ENCODE measurements around the gene INTS11. TPM values are rescaled to one million over a fixed set of nuclear protein-coding genes. Genes with fewer than 3 reads are reported as not detected.

The INTS11 gene
- total RNA-seq, 1 experiment from 2014 or later, result 85.4 TPM

DNA sequence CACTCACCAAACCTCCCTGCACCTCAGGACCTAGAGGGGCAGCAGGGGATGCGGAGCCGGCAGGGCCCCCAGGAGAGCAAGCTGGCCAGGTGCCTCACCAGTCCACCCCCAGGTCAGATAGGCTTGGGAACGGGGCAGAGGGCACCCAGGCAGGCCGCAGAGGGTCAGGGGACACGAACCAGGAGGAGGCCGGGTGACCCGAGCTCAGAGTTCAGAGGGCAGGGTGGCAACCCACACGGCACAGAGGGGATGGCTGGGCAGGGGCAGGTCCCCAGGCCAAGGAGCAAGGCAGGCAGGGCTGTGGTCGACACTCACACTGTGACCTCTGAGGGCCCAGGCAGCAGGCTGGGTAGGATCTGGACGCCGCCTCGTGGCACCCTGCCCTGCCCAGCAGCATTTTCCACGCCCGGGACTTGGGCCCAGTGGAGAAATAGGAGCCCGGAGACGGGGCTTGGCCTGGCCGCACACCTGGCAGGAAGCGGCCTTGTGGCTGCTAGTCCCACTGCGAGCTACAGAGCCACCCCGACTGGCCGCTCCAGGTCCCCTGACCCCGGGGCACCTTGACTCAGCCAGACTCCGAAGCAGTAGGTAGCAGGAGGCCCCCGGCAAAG, 19.5 kb upstream of the INTS11 start:
- DNase-seq (ENCODE audit: low read depth), result no peak

DNA sequence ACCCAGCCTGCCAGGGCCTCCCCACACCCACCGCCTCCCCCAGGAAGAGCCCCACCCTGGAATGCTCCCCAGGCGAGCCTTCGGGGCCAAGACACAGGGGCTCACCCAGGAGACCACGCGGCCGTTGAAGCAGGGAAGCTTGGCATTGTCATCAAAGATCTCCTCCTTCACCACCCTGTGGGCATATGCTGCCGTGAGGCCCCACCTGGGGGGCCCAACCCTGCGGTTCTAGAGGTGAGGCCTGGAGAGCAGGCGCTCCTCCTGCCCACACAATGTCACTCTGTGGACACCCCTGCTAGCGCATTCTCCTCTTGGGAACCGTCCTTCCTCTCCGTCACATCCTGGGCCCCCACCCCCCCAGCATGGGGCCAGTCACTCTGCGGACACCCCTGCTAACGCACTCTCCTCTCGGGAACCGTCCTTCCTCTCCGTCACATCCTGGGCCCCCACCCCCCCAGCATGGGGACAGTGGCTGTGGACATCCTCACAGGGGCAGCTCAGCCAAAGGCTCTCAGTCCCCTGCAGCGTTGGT, 18.2 kb upstream of the INTS11 start:
- DNase-seq (ENCODE audit: low read depth), result no peak

DNA sequence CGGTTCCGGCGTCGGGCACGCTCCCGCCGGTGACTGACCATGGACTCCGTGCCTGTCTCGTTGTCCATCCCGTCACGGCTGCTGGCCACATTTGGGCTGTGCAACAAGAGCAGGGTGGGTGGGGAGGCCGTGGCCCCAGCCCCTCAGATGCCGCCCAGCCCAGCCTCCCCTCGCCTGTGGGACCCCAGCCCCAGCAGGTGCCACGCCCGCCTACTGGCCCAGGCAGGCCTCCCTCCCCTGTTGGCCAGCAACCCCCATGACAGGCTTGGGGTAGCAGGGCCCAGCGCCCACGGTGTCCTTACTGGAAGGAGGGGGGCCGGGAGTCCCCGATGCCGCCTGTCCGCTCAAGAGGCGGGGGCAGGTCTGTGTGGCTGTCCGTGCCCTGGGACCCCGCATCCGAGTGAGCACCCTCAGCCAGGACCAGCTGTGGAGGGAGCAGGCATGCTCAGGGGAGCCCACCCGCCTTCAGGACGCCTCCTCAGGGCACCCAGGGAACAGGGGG, 17.7 kb upstream of the INTS11 start:
- no peak for DNase-seq (ENCODE audit: low read depth)

DNA sequence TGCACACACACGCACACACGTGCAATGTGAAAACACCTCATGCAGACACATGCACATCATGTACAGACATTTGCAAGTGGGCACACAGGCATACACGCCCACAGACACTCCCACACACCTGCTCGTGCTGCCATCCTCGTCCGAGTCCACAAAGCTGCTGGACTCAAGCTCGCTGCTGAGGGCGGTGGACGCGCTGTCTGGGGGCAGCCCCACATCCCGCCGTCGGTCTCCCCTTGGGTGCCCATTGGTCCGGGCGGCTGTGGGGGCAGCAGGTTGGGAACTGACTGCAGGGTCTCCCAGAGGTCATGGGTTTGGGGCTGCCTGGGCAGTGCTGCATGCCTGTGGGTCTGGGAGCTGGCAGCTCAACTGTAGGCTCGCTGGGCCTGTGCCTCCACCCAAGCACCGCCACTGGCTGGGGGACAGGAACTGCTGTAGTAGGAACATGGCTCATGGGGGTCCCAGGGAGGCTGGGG, 17.1 kb upstream of the INTS11 start:
- no peak for DNase-seq (ENCODE audit: low read depth)

DNA sequence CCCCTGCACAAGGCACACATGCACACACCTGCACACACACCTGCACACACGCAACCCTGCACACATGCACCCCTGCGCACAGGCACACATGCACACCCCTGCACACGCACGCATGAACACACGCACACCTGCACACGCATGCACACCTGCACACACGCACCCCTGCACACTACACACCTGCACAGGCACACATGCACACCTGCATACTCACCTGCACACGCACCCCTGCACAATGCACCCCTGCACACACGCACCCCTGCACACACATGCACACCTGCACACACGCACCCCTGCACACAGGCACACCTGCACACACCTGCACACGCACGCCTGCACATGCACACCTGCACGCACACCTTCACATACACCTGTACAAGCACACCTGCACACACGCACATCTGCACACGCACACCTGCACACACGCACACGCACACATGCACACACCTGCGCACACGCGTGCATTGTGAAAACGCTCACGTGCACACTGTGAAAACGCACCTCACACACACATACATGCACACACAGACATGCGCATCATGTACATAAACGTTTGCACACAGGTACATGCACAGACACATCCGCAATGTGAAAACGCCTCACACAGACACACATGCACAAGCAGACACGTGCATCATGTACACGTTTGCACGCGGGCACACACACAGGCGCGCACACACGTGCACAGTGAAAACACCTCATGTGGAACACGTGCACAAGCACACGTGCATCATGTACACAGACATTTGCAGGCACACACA, 16.5 kb upstream of the INTS11 start:
- DNase-seq (ENCODE audit: low read depth), result no peak

DNA sequence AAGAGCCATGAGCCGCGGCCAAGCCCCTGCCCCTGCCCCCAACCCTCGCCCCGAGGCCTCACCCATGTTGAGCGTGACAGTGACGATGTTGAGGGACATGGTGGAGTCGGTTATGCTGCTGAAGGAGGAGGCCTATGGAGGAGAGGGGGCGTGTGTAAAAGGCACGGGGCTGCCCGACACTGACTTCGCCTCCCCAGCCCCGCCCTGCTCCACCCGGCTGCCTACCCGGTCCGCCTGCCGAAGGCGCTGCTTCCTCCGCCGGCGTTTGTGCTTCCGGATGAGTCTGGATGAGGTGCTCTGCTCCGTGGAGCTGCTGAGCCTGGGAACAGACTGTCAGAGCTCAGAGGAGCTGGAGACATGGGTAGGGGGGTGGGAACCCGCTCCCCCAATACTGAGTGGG, 15.7 kb upstream of the INTS11 start:
- no peak for DNase-seq (ENCODE audit: low read depth)

DNA sequence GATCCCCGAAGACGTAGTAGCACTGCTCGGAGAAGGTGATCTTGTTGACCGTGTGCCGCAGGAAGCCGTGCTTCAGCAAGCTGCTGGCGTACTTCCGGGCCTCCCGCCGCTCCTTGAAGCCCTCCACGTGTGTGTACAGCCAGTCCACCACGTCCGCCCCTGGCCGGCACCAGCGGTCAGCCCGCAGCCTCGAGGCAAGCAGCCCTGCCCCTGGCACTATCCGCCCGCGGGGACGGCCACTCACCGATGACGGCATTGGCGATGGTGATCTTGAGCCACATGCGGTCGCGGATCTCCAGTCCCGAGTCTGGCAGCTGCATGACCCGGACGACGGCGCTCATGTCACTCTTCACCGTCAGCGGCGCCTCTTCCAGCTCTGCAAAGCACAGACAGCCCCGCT, 13.8 kb upstream of the INTS11 start:
- DNase-seq (ENCODE audit: low read depth), result no peak

DNA sequence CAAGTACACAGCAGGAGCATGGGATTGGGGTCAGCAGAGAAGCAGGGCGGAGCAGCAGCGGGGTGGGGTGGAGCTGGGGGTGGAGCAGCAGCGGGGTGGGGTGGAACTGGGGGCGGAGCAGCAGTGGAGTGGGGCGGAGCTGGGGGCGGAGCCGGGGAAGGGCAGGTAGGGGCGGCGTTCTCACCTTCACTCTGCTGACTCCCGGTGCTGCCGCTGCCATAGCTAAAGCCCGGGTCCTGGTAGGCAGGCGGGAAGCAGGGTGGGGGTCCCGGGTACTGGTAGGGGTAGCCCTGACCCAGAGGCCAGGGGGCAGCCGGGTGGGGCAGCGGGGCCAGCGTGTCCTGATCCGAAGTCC, 13.3 kb upstream of the INTS11 start:
- DNase-seq (ENCODE audit: low read depth), result no peak

DNA sequence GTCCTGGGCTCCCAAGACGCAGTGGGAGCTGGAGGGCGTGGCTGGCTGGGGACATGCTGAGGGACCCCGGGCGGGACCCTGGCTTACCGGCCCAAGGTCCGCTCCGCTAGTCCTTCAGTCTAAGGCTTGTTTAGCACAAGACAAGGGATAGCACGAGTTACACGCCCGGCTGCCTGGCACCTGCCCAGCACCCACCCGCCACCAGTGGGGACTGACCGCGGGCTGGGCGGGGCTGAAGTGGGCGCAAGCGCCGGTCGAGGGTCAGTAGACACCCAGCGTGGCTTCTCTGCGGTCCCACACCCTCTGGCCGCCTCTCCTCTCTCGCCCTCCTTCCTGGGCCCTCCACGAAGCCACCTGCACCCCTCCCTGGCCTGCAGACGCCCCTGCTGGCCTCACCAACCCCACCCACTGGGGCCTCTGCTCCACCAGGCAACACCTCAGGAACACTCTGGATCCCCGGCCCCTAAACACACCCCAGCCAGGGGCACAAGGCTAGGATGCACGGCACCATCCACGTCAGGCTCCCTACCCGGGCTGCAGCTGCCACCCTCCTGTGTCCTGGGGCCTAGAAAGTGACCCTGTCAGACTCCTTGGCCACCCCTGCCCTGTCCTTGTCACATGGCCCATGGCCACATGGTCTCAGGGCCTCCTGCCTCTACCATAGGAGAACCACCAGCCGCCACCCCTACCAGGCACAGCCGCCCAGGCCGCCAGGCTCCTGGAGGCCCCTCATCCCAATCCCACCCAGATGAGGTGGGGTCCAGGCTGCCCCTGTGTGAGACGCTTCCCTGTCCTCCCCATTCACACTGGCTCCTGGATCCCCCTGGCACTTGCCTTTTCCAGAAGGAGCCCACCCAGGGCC, 12.7 kb upstream of the INTS11 start:
- no peak for DNase-seq (ENCODE audit: low read depth)

DNA sequence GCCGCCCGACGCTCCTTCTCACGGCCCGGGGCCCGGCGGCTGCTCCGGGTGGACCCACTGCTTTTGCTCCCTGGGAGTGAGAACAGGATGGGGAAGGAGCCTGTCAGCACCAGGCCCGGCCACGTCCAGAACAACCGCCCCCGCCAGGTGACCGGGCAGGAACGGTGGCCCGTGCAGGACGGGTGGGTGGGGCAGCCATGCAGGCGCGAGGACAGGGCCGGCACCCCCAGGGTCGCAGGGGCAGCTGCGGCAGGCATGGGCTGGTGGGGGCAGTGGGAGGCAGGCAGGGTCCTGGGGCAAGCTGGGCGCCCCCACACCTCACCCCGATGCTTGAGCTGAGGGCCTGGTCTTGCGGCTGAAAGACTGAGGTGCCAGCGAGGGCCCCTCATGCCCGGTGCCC, 12.0 kb upstream of the INTS11 start:
- no peak for DNase-seq (ENCODE audit: low read depth)

DNA sequence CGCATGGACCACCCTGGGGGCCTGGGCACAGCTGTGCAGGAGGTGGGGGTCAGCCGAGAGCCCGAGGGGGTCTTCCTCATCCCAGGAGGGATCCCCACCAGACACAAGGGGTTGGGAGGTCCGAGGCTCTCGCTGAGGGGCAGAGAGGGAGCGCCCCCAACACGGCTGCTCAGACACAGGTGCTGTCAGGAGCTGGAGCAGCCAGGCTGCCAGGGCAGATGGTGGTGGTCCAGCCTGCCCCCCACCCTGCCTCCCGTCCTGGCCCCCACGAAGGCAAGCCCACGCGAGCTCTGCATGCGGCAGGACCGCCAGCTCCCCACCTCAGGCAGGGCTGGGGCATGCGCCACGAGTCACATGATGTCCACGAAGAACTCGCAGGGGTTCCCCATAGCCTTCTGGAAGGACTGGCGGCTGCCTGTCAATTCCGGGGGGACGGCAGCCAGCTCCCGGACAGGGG, 11.4 kb upstream of the INTS11 start:
- DNase-seq (ENCODE audit: low read depth), result no peak

DNA sequence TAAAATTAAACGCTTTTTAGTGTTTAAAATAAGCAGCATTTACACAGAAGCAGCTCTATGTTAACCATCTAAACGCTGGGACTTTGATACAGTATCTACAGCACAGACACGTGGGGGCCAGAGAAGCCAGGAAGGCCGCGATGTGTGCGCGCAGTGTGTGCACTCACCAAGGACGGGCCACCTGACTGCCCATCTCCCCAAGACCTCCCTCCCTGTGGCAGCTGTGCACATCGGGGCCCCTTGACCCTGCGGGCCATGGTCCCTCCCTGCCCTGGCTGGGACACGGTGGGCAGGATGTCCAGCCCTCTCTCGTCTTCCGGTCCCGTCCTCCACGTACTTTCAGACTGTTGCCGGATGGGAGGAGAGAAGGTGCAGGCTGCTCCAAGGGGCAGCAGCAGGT, 10.8 kb upstream of the INTS11 start:
- DNase-seq (ENCODE audit: low read depth), result no peak

DNA sequence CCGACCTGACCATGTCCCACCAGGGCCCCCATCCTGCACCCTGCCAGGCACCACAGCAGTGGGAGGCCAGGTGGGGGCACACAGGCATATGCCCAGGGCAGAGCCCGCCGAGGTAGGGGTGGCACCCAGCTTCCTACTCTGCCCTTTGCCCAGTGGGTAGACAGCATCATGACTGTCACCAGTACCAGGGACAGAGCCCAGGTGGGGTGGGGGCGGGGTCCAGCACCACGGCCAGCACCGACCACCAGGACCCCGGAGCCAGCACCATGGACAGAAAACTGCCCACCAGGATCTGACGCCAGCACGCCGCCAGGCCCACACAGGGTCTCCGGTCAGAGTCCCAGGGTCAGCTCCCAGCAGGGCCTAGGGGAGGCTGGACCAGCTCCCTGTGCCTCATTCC, 10.4 kb upstream of the INTS11 start:
- DNase-seq (ENCODE audit: low read depth), result no peak

DNA sequence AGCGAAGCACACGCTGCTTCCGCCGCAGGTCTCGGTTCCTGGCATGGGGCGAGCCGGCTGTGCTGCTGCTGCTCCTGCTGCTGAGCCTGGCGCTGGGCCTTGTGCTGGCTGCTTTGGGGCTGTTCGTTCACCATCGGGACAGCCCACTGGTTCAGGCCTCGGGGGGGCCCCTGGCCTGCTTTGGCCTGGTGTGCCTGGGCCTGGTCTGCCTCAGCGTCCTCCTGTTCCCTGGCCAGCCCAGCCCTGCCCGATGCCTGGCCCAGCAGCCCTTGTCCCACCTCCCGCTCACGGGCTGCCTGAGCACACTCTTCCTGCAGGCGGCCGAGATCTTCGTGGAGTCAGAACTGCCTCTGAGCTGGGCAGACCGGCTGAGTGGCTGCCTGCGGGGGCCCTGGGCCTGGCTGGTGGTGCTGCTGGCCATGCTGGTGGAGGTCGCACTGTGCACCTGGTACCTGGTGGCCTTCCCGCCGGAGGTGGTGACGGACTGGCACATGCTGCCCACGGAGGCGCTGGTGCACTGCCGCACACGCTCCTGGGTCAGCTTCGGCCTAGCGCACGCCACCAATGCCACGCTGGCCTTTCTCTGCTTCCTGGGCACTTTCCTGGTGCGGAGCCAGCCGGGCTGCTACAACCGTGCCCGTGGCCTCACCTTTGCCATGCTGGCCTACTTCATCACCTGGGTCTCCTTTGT, 9.2 kb upstream of the INTS11 start:
- no peak for DNase-seq (ENCODE audit: low read depth)

DNA sequence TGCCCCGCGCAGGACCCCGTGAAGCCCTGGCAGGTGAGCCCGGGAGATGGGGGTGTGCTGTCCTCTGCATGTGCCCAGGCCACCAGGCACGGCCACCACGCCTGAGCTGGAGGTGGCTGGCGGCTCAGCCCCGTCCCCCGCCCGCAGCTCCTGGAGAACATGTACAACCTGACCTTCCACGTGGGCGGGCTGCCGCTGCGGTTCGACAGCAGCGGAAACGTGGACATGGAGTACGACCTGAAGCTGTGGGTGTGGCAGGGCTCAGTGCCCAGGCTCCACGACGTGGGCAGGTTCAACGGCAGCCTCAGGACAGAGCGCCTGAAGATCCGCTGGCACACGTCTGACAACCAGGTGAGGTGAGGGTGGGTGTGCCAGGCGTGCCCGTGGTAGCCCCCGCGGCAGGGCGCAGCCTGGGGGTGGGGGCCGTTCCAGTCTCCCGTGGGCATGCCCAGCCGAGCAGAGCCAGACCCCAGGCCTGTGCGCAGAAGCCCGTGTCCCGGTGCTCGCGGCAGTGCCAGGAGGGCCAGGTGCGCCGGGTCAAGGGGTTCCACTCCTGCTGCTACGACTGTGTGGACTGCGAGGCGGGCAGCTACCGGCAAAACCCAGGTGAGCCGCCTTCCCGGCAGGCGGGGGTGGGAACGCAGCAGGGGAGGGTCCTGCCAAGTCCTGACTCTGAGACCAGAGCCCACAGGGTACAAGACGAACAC, 8.5 kb upstream of the INTS11 start:
- DNase-seq (ENCODE audit: low read depth), result no peak

DNA sequence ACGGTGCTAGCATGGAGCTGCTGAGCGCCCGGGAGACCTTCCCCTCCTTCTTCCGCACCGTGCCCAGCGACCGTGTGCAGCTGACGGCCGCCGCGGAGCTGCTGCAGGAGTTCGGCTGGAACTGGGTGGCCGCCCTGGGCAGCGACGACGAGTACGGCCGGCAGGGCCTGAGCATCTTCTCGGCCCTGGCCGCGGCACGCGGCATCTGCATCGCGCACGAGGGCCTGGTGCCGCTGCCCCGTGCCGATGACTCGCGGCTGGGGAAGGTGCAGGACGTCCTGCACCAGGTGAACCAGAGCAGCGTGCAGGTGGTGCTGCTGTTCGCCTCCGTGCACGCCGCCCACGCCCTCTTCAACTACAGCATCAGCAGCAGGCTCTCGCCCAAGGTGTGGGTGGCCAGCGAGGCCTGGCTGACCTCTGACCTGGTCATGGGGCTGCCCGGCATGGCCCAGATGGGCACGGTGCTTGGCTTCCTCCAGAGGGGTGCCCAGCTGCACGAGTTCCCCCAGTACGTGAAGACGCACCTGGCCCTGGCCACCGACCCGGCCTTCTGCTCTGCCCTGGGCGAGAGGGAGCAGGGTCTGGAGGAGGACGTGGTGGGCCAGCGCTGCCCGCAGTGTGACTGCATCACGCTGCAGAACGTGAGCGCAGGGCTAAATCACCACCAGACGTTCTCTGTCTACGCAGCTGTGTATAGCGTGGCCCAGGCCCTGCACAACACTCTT, 7.7 kb upstream of the INTS11 start:
- DNase-seq (ENCODE audit: low read depth), result no peak

DNA sequence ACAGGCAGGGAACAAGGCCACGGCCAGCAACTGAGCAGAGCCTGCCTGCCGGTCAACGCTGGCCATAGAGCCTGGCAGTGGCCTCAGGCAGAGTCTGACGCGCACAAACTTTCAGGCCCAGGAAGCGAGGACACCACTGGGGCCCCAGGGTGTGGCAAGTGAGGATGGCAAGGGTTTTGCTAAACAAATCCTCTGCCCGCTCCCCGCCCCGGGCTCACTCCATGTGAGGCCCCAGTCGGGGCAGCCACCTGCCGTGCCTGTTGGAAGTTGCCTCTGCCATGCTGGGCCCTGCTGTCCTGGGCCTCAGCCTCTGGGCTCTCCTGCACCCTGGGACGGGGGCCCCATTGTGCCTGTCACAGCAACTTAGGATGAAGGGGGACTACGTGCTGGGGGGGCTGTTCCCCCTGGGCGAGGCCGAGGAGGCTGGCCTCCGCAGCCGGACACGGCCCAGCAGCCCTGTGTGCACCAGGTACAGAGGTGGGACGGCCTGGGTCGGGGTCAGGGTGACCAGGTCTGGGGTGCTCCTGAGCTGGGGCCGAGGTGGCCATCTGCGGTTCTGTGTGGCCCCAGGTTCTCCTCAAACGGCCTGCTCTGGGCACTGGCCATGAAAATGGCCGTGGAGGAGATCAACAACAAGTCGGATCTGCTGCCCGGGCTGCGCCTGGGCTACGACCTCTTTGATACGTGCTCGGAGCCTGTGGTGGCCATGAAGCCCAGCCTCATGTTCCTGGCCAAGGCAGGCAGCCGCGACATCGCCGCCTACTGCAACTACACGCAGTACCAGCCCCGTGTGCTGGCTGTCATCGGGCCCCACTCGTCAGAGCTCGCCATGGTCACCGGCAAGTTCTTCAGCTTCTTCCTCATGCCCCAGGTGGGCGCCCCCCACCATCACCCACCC, 6.9 kb upstream of the INTS11 start, which contains the start of gene TAS1R3:
Gene TAS1R3 (plus strand): TSS at position 213 of the 898 bp plus-strand sequence. CDS start 66 bp downstream, at position 279.
- no peak for DNase-seq (ENCODE audit: low read depth)

DNA sequence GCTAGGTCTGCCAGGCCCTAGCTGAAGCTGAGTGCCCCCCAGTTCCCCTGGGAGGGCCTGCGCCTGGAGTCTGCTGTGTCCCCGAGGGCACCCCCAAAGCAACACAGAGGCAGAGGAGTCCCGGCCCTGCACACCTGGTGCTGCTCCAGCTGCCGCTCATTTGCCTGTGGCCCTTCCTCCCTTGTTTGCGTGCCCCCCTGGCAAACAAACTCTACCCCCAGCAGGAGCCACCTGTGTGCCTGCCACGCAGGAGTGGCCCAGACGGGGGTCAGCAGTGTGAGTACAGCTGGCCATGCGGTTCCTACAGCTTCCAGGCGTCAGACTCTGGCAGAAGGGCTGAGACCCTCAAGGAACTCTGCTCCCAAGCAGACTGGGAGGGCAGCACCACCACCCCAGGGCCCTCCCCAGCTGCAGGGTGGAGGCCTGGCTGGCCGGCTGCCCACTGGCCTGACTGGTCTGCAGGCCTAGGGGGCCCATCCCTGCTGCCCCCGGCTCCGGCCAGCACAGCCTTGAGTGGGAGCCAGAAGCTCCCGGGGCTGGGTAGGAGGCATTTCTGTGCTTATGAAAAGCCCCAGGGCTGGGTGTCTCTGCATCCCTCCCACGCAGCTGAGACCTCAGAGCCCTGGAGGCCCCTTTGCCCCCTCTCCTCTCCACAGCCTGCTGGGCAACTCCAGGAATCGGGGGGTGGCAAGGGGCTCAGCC, 6.1 kb upstream of the INTS11 start:
- no peak for DNase-seq (ENCODE audit: low read depth)
